Hematopoietic multipotent progenitor cell treated with erythropoietin and hydrocortisone succinate and interleukin-3 and kit ligand, for 15 days (in vitro differentiated cells): Measurements from ENCODE around the gene FXYD3.
"Not testable (repeated sequence)": the region's sequence is repeated elsewhere in the genome, so short reads cannot be mapped to it uniquely, and the experiment has no call there.

Experiments used
- DNase-seq: peaks from one replicate; pipeline ENCODE4 v3.0.0-alpha.2; 2015; ENCODE audit warnings: low spot score

Gene FXYD3

DNA sequence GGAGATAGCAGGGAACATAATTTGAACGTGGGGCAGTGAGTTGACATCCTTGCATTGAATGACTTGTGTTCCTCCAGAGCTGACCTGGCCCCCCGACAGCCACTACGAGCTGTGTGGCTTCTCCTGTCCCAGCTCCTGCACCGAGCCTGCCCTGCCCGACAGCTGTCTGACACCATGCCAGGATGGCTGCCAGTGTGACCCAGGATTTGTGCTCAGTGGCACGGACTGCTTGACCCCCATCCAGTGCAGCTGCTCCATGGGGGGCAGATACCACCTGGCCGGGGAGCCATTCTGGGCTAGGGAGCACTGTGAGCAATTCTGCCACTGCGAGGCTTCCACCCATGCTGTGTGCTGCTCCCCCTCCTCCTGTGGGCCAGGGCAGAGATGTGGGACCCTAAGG, 29.2 kb upstream of the FXYD3 start:
- no peak for DNase-seq

DNA sequence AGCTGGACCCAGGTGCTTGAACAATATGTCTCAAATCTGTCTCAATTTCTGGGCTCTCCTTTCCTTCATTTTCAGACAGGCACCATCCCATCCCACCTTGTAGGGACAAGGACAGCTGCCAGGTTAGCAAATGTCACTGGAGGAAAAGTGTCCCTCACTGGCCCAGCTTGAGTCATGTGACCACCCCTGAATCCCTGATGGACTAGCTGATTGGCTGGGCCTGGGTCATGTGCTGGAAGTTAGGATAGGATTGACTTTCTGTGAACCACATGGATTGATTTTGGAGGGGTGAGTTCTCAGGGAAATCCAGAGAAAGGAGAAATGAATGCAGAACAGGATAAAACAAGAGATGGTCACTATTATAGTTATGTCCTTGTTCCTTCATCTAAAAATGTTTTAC, 28.2 kb upstream of the FXYD3 start:
- DNase-seq, result no peak

DNA sequence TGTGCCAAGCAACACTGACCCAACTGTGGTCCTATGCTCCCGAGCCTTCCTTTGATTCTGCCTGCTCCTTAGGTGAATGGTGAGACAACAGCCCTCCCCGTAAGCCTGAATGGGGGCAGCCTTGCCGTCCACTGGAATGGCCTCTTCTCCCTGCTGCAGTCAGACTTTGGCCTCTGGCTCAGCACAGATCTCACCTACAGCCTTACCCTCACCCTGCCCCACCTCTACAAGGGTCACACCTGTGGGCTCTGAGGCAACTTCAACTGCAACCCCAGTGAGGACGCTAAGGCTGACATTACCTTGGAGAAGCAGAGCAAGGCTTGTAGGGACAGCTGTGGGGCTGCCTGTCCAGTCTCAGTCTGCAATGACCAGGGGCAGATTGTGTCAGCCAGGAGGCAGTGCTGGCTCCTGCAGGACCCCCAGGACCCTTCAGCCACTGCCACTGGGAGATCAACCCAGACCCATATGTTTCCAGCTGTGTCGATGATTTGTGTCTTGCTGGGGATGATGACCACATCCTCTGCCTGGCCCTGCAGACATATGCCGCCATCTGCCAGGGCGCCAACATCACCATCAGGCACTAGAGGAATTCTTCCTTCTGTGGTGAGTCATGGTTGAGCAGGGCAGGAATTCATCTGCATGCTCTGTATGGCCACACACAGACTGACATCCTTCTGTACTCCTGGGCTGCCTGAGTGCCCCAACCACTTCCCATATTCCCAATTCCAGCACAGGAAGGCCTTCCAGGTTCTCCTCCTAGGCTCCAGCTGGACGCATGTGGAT, 27.3 kb upstream of the FXYD3 start:
- no peak for DNase-seq

DNA sequence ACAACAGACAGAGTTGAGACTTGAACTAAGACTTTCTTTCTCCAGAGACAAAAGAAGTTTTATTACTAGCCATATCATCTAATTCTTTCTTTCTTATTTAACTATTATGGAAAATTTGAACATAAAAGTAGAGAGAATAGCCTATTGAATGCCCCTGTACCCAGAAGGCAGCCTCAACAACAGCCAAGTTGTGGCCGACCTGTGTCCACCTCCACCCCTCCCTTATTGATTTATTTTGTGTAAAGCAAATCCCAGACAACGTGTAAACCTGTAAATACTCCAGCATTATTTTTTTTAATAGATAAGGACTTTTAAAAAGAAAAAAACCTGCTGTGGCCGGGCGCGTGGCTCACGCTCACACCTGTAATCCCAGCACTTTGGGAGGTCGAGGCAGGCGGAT, 26.1 kb upstream of the FXYD3 start:
- DNase-seq, result no peak

DNA sequence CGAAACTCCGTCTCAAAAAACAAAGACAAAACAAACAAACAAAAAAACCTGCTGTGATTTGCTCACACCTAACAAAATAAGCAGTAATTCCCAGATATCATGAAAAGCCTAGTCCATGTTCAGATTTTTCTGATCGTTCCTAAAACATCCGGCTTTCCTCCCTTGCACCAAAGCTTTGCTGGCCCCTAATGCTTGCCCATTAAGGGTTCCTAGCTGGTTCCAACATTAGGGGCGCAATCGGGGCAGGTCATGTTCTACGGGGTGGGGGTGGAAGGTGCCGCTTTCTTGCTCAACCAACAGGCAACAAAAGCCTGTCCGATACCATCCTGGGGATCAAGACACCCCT, 25.5 kb upstream of the FXYD3 start:
- no peak for DNase-seq

DNA sequence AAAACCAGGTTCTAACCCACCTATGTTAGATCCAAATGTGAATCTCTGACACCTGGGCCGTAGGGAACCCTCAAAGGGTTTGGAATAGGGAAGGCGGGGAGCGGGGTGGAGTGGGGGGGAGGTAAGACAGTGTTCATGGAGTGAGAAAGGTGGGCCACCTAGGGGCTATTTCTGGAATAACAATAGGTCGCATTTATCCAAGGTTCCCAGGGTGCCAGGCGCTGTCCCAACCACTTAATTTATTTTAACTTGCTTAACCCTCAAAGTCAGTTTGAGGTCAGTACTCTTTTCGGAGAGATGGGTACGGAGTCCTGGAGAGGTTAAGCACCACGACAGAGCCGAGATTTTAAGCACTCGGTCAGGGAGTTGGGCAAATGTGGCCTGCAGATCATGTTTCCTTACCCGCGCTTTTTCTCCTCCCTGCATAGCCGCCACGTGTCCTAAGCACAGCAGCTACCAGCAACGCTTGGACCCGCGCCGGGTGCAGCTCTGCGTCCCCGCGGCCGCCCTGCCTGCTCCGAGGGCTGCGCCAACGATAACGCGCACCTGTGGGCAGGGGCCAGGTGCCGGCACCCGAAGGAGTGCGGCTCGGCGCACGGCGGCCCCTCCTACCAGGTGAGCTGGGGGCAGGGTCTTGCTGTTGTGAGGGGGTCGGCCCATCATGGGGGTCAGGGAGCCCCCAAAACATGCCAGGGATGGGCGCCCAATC, 25.0 kb upstream of the FXYD3 start:
- peak; percentile 46 for DNase-seq

DNA sequence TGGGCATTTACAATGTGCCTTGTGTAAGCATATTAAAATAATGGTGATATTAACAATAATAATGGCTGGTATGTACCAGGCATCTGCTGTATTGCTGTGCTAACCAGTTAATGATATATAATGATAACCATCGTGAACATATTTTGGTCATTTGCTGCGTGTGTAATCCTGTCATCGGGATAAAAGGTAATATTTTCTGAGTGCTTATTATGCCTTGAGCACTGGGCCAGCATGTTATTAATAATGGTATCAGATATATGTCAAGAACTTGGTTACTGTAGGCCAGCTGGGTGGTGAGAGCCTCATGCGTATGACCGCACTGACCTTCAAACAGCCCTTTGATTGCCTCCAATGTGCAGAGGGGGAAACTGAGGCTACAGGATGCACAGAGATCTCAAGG, 22.2 kb upstream of the FXYD3 start:
- no peak for DNase-seq

DNA sequence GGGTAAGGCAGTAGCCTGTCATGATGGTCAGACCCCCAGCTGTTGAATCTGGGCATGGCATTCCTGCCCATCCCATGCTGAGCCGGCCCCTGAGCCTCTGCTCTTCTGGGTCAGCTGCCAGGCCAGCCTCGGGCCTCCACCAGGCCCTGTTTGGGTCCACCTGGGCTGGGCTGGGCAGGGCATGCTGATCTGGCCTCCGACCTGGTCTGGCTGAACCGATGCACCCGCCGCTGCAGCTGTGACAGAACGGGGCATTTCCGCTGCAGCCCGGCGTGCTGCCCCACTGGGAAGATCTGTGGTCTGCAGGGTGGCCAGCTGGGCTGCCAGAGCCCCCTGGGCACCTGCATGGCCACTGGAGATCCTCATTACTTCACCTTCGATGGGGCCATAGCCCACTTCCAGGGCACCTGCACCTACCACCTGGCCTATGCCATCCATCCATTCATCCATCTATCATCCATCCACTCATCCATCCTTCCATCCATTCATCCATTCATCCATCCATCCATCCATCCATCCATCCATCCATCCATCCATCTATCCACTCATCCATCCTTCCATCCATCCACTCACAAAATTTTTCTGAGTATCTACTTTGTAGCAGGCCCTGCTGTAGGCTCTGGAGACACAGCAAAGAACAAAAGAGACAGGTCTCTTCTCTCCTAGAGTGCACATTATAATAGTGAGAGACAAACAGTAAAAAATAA, 21.5 kb upstream of the FXYD3 start:
- DNase-seq, result no peak

DNA sequence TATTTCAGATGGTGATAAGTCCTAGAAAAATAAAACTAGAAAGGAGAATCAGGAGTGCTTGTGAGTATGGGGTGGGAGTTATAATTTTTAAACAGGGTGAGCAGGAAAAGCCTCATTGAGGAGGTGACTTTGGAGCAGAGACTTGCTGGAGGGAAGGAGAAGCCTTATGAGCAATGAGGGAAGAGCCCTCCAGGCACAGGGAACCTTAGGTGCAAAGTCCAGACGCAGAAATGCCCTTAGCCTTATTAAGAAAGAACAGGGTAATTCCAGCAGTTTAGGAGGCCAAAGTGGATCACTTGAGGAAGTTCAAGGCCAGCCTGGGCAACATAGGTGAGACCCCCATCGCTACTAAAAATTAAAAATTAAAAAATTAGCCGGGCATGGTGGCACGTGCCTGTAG, 21.0 kb upstream of the FXYD3 start:
- DNase-seq, result no peak

DNA sequence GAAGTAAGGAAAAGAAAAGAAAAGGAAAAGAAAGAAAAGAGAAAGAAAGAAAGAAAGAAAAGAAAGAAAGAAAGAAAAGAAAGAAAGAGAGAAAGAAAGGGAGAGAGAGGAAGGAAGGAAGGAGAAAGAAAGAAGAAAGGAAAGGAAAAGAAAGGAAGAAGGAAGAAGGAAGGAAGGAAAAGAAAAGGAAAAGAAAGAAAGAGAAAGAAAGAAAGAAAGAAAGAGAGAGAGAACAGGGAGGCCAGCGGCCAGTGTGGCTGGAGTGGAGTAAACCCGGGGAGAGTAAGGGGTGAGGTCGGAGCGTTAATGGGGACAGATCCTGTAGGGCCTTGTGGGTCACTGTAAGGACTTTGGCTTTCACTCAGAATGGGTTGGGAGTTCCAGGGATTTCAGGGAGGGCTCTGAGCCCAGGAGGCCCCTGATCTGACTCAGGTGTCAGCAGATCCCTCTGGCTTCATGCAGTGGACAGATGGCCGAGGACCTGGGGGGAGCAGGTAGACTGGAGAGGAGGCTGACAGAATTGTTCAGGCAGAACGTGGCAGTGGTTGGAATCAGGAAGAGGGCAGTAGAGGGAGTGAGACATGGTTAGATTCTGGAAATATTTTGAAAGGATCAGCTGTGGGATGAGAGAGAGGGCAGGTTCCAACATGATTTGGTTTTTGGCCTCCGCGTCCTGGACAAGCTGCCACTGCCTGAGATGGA, 19.8 kb upstream of the FXYD3 start:
- no peak for DNase-seq

DNA sequence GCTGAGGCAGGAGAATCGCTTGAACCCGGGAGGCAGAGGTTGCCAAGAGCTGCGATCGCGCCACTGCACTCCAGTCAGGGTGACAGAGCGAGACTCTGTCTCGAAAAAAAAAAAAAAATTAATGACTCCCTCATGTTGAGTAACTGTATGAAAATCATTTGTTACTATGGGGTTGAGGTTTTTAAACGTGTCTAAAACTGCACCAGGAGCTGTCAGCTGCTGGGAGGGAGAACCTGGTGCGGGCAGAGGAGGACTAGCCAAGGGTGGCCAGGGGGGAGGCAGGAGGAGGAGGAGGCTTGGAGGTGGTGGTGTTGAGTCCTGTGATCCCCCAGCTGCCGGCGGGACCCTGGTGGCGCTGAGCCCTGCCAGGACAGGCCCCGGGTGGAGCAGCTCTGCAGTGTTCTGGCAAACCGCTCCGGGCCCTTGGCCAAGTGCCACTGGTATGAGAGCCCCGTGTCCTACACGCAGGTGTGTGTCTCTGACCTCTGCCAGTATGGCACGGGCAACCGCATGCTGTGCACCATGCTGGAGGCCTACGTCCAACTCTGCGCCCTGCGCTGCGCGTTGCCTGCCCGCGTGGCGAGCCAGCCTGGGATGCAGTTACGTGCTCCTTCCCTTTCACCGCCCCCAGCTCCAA, 17.1 kb upstream of the FXYD3 start:
- DNase-seq, result no peak

DNA sequence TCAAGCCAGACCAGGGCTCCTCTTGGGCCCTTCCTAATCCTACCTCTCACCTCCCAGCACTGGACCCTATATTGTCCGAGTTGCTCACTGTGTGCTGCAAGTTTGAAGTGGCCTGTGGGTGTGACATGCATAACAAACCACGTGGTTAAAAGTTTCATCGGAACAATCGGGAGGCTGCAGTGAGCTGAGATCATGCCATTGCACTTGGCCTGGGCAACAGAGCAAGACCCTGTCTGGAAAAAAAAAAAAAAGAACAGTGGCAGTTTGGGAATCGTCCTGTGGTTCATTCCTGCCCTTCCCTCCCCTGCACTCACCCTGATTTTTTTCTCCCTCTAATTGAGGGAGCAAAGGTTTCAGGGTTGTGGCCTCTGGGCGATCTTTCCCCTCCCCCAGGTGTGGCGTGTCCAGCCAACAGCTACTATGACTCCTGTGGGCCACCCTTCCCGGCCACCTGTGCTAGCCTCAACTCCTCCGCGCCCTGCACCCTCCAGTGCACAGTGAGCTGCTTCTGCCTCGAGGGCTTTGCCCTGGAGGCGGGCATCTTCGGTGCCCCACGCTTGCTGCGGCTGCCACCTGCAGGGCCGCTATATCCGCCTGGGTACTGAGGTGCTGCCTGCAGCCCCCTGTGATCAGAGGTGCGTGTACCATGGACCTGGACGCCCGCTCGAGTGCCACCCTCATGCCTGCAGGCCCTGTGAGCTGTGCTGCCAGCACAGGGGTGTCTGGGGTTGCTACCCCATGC, 16.3 kb upstream of the FXYD3 start:
- no peak for DNase-seq

DNA sequence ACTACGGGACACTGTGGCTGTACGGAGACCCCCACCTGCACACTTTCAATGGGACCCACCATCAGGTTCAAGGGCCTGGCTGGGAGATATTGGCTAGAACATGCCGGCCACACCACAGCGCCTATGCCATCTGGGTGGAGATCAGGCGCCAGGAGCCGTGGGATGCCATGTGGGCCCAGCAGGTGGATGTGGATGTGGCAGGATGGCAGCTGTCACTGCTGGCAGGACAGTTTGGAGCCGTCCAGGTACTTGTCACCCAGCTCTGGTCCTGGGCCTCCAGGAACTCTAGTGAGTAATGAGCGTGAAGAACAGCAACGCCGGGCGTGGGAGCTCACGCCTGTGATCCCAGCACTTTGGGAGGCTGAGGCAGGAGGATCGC, 15.7 kb upstream of the FXYD3 start:
- no peak for DNase-seq

DNA sequence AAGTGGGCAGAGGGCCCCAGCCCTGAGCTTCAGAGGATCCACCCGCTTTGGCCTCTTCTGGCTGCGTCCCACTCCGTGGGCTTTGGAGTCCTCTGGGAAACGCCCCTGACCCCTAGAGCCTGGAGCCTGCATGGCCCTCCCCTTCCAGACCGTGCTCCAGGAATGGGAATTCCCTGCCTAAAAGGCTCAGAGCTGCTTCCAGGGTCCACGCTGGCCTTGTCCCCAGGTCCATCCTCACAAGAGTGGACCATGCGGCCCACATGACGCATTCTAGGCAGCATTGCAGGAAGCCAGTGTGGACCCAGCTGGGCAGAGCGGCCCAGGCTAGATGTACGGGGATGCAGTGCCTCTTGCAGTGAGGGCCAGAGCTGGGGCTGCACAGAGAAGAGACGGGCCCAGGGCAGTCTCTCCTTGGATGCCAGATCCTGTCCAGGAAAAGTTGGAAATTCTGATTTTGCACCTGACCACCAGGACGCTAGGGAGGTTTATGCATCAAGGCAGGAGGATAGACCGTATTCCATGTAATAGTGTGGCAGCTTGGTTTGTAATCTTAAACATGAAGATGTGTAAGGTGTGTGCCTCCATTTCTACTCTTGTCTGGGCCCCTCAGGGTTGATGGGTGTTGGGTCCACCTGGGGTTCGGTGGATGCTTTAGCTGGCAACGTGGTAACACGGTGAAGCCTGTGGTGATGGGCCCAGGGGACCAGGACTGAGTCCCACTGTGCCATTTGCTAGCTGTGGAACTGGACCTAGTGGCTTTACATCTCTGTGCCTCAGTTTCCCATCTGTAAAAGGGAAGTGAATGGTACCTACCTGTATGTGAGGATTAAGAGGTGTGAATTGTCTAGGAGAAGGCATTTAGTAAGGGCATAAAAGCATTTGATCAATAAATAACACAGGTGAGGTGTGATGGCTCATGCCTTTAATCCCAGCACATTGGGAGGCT, 14.8 kb upstream of the FXYD3 start:
- DNase-seq, result no peak

DNA sequence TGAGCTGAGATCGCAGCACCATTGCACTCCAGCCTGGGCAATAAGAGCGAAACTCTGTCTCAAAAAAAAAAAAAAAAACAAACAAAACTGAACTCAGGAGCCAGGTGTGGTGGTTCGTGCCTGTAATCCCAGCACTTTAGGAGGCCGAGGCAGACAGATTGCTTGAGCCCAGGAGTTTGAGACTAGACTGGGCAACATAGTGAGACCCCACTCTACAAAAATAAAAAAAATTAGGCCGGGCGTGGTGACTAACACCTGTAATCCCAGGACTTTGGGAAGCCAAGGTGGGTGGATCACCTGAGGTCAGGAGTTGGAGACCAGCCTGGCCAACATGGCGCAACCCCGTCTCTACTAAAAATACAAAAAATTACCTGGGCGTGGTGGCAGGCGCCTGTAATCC, 13.7 kb upstream of the FXYD3 start:
- DNase-seq, result not testable (repeated sequence)

DNA sequence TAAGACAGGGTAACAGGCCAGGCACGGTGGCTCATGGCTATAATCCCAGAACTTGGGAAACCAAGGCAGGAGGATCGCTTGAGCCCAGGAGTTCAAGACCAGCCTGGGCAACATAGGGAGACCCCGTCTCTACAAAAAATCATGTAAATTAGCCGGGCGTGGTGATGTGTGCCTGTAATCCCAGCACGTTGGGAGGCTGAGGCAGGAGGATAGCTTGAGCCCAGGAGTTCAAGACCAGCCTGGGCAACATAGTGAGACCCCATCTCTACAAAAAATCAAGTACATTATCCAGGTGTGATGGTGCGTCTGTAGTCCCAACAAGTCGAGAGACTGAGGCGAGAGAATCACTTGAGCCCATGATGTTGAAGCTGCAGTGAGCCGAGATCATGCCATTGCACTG, 12.0 kb upstream of the FXYD3 start:
- DNase-seq, result not testable (repeated sequence)

DNA sequence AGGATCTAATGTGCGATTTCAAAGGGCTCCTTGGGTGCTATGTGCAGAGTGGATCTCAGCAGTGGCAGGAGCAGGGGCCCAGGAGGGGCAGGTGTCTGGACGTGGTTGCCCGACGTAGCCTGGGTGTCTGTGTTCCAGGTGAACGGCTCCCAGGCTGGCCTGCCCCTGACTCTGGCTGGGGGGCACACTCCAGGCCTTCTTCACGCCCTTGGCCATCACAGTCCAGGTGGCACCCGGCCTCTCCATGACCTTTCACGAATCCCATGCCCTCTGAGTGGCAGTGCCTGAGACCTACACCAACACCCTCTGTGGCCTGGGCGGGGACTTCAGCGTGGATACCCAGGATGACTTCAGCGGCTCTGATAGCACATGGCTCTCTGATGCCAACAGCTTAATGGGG, 11.3 kb upstream of the FXYD3 start:
- DNase-seq, result no peak

DNA sequence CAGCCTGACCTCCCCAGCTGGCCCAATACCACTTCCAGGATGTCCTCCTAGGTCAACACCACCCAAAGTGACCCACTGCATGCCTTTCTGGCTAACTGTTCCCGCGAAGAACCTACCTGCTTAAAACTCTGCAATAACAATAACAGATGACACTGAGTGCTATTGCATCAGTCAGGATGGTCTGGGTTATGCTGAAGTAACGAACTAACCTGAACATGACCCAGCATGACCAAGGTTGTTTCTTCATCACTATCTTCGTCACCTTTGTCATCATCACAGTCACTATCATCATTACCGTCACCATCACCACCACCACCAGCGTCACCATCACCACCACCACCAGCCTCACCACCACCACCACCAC, 10.6 kb upstream of the FXYD3 start:
- DNase-seq, result no peak

DNA sequence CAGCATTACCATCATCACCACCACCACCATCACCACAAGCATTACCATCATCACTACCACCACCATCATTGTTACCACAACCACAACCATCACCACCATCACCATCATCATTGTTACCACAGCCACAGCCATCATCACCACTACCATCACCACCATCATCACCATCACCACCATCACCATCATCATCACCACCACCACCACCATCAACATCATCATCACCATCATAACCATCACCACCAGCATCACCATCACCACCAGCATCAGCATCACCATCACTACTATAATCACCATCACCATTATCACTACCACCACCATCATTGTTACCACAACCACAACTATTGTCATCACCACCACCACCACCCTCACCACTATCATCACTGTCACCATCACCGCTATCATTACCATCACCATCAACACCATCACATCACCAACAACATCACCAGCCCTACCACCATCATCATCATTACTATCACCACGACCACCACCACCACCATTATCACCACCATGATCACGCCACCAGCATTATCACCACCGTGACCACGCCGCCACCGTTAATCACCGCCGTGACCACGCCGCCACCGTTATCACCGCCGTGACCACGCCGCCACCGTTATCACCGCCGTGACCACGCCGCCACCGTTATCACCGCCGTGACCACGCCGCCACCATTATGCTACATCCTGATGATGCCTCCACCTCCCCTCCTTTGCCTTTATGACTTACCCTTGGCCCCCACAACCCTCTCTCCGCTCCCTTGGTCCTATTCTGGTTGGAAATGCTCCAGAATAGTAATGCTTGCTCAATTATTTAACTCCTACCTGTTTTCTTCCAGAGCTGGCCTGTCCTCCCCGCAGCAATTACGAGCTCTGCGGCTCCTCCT, 10.0 kb upstream of the FXYD3 start:
- no peak for DNase-seq

DNA sequence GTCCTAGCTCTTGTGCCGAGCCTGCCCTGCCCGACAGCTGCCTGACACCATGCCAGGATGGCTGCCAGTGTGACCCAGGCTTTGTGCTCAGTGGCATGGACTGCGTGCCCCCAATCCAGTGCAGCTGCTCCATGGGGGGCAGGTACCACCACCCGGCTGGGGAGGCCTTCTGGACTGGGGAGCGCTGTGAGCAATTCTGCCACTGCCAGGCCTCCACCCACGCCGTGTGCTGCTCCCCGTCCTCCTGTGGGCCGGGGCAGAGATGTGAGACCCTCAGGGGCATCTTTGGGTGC, 9.4 kb upstream of the FXYD3 start:
- no peak for DNase-seq
